Smooth muscle cell of the brain vasculature (primary cell): ENCODE data around the gene OR1J1.

Experiments
- DNase-seq: peaks from one replicate; pipeline ENCODE4 v3.0.0-alpha.2; 2012; ENCODE audit warnings: low read depth, low spot score

Gene OR1J1

DNA sequence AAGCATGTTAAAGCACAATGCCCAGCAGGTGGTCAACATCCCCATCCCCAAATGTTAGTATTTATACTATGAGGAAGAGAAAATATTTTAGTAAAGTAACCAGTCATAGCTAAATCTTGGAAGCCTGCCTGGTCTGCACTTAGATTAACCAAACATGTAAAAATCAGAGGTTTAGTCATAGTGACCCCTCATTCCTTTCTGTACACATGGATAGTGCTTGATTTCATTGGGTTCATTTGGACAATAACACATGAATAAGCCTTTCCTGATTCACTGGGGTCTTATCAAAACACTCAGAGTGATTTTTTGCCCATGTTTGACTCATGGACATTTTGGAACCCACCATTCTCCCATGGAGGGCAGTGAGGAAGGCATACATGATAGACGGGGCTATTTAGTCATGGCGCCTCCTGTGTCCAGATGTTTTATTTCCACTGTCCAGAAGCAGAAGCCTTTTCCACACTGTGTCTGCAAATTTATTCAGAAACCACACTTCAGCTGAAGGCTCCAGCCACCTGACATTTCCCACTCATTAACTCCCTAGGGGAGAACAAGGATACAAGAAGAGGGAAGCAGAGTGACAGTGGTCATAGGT, 32.5 kb downstream of the OR1J1 start:
- DNase-seq: peak; percentile 24

DNA sequence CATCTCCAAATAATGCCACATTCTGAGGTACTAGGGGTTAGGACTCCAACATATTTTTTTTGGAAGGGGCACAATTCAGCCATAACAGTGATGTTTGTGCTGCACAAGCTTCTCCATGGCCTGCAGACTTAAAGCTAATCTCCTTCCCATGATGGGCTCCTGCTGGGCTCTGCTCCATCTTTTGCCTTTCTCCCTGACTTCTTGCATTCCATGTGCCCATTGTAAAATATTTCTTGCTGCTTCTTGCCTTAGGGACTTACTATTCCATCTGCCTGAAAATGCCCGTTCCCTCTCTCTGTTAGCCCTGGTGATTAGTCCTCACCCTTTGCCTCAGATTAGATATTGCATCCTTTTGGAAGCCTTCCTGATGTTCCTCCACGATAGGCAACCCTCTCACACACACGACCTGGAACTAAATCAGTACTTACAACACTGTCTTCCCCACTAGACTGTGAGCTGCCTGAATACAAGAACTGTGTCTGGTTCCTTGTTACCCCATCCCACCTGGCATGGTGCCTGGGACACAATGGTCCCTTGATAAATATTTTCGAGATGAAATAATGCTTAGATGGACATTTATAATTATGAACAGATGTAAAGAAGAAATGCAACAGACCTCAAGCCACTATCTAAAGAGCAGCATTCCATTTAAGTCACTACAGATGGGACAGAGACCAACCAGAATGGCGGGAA, 33.5 kb downstream of the OR1J1 start:
- DNase-seq: no peak

DNA sequence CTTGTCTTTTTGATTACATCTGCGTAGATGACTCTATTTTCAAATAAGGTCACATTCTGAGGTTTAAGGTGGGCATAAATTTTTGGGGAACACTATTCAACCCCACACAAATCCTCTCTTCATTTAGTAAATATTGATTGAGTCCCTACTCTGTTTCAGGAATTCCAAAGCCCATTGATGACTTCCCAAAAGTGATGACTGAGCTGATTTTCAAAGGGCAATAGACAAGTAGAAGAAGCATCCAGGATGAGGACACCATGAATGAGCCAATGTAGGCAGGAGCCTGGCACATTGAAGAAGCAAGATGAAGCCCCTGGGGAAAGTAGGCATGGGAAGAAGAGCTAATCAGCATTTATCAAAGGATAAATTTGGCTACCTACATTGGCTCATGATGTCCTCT, 35.2 kb downstream of the OR1J1 start:
- DNase-seq: no peak
